Measurements from ENCODE around the gene KCND3. TPM values are rescaled to one million over a fixed set of nuclear protein-coding genes. Genes with fewer than 3 reads are reported as not detected.

KCND3 gene
- not detected for total RNA-seq

GRCh38 chr1:111989531-111990025, at the start of gene KCND3:
Gene KCND3 (minus strand): TSS chr1:111989668.
- POLR2A ChIA-PET = no interaction called here
- no peak within 1 kb of the TSS for H3K27ac Mint-ChIP-seq
- DNase-seq (peak; percentile 43), ATAC-seq (ENCODE audit: low read depth) (peak; percentile 53)
- peaks cover 68% of the 10 kb centered on the region for H3K27me3 Mint-ChIP-seq
- H3K9me3 Mint-ChIP-seq = no peaks in the 10 kb centered on the region
- peak within 1 kb of the TSS; percentile 58 for H3K4me3 Mint-ChIP-seq
- no peaks in the 10 kb centered on the region for H3K36me3 Mint-ChIP-seq
- H3K4me1 Mint-ChIP-seq = peaks cover 6% of the 10 kb centered on the region

GRCh38 chr1:112034277-112034676, 44.8 kb upstream of the KCND3 start:
- no peaks in the 10 kb centered on the region for H3K36me3 Mint-ChIP-seq
- DNase-seq (no peak), ATAC-seq (ENCODE audit: low read depth) (no peak)
- peaks cover 7% of the 10 kb centered on the region for H3K27me3 Mint-ChIP-seq
- no peaks in the 10 kb centered on the region for H3K9me3 Mint-ChIP-seq
- no peak overlapping the region for H3K4me3 Mint-ChIP-seq
- no peaks in the 10 kb centered on the region for H3K4me1 Mint-ChIP-seq
- H3K27ac Mint-ChIP-seq = no peak overlapping the region
- POLR2A ChIA-PET = no interaction called here

GRCh38 chr1:112033439-112034120, 44.1 kb upstream of the KCND3 start:
- Mint-ChIP-seq H3K27me3 (peaks cover 7% of the 10 kb centered on the region), H3K36me3 (no peaks in the 10 kb centered on the region), H3K27ac (no peak overlapping the region), H3K4me3 (no peak overlapping the region), H3K9me3 (no peaks in the 10 kb centered on the region), H3K4me1 (no peaks in the 10 kb centered on the region)
- no peak for ATAC-seq (ENCODE audit: low read depth)
- POLR2A ChIA-PET = no interaction called here
- DNase-seq = no peak

- ATAC-seq (ENCODE audit: low read depth) (no peak), DNase-seq (no peak)
- Mint-ChIP-seq H3K9me3 (no peaks in the 10 kb centered on the region), H3K4me1 (no peaks in the 10 kb centered on the region), H3K27ac (no peak overlapping the region), H3K36me3 (no peaks in the 10 kb centered on the region), H3K27me3 (no peaks in the 10 kb centered on the region), H3K4me3 (no peak overlapping the region)
- POLR2A ChIA-PET = no interaction called here
These were observed 40.7 kb upstream of the KCND3 start for GRCh38 chr1:112030157-112030556.

- ATAC-seq (ENCODE audit: low read depth) = no peak
- no peaks in the 10 kb centered on the region for H3K4me1 Mint-ChIP-seq
- H3K9me3 Mint-ChIP-seq = no peaks in the 10 kb centered on the region
- H3K27me3 Mint-ChIP-seq = no peaks in the 10 kb centered on the region
- no peak overlapping the region for H3K27ac Mint-ChIP-seq
- H3K4me3 Mint-ChIP-seq = no peak overlapping the region
- no peak for DNase-seq
- no peaks in the 10 kb centered on the region for H3K36me3 Mint-ChIP-seq
- POLR2A ChIA-PET = no interaction called here
These were observed 38.2 kb upstream of the KCND3 start for GRCh38 chr1:112027696-112028095.

GRCh38 chr1:112026501-112026900, 37.0 kb upstream of the KCND3 start:
- DNase-seq (no peak), ATAC-seq (ENCODE audit: low read depth) (no peak)
- H3K9me3 Mint-ChIP-seq = no peaks in the 10 kb centered on the region

GRCh38 chr1:112026016-112026415, 36.5 kb upstream of the KCND3 start:
- no peak for DNase-seq
- H3K4me3 Mint-ChIP-seq = no peak overlapping the region
- POLR2A ChIA-PET = no interaction called here
- no peaks in the 10 kb centered on the region for H3K4me1 Mint-ChIP-seq
- ATAC-seq (ENCODE audit: low read depth) = no peak
- H3K27me3 Mint-ChIP-seq = no peaks in the 10 kb centered on the region
- H3K36me3 Mint-ChIP-seq = no peaks in the 10 kb centered on the region
- no peak overlapping the region for H3K27ac Mint-ChIP-seq
- no peaks in the 10 kb centered on the region for H3K9me3 Mint-ChIP-seq

More at GRCh38 chr1:112026501-112026900, 37.0 kb upstream of the KCND3 start:
- Mint-ChIP-seq H3K36me3 (no peaks in the 10 kb centered on the region), H3K27me3 (no peaks in the 10 kb centered on the region), H3K4me1 (no peaks in the 10 kb centered on the region), H3K4me3 (no peak overlapping the region), H3K27ac (no peak overlapping the region)
- POLR2A ChIA-PET = no interaction called here

- POLR2A ChIA-PET = no interaction called here
- ATAC-seq (ENCODE audit: low read depth) (no peak), DNase-seq (no peak)
- Mint-ChIP-seq H3K9me3 (no peaks in the 10 kb centered on the region), H3K27ac (no peak overlapping the region), H3K4me3 (no peak overlapping the region), H3K27me3 (peaks cover 5% of the 10 kb centered on the region), H3K36me3 (no peaks in the 10 kb centered on the region), H3K4me1 (no peaks in the 10 kb centered on the region)
These were observed 31.8 kb upstream of the KCND3 start for GRCh38 chr1:112021263-112021662.

- Mint-ChIP-seq H3K9me3 (no peaks in the 10 kb centered on the region), H3K36me3 (no peaks in the 10 kb centered on the region), H3K27ac (no peak overlapping the region), H3K4me3 (no peak overlapping the region), H3K27me3 (peaks cover 9% of the 10 kb centered on the region), H3K4me1 (no peaks in the 10 kb centered on the region)
- POLR2A ChIA-PET = no interaction called here
- ATAC-seq (ENCODE audit: low read depth) = no peak
- DNase-seq = no peak
These were observed 27.7 kb upstream of the KCND3 start for GRCh38 chr1:112017183-112017582.

- no peak overlapping the region for H3K27ac Mint-ChIP-seq
- DNase-seq = no peak
- no peaks in the 10 kb centered on the region for H3K4me1 Mint-ChIP-seq
- peaks cover 3% of the 10 kb centered on the region for H3K27me3 Mint-ChIP-seq
- POLR2A ChIA-PET = no interaction called here
- no peaks in the 10 kb centered on the region for H3K9me3 Mint-ChIP-seq
- no peaks in the 10 kb centered on the region for H3K36me3 Mint-ChIP-seq
- H3K4me3 Mint-ChIP-seq = no peak overlapping the region
- ATAC-seq (ENCODE audit: low read depth) = no peak
These were observed 23.4 kb upstream of the KCND3 start for GRCh38 chr1:112012823-112013222.

- H3K9me3 Mint-ChIP-seq = no peaks in the 10 kb centered on the region
- no peaks in the 10 kb centered on the region for H3K4me1 Mint-ChIP-seq
- H3K4me3 Mint-ChIP-seq = no peak overlapping the region
- H3K27me3 Mint-ChIP-seq = peaks cover 3% of the 10 kb centered on the region
- H3K36me3 Mint-ChIP-seq = no peaks in the 10 kb centered on the region
- H3K27ac Mint-ChIP-seq = no peak overlapping the region
- no peak for ATAC-seq (ENCODE audit: low read depth)
- POLR2A ChIA-PET = no interaction called here
- no peak for DNase-seq
These were observed 21.7 kb upstream of the KCND3 start for GRCh38 chr1:112011202-112011601.

- no peaks in the 10 kb centered on the region for H3K4me1 Mint-ChIP-seq
- no peaks in the 10 kb centered on the region for H3K9me3 Mint-ChIP-seq
- no peak for ATAC-seq (ENCODE audit: low read depth)
- POLR2A ChIA-PET = no interaction called here
- peaks cover 3% of the 10 kb centered on the region for H3K27me3 Mint-ChIP-seq
- no peak for DNase-seq
- no peaks in the 10 kb centered on the region for H3K36me3 Mint-ChIP-seq
- H3K4me3 Mint-ChIP-seq = no peak overlapping the region
- no peak overlapping the region for H3K27ac Mint-ChIP-seq
These were observed 17.7 kb upstream of the KCND3 start for GRCh38 chr1:112007169-112007568.

GRCh38 chr1:112006416-112007025, 17.1 kb upstream of the KCND3 start:
- Mint-ChIP-seq H3K4me1 (no peaks in the 10 kb centered on the region), H3K9me3 (no peaks in the 10 kb centered on the region), H3K36me3 (no peaks in the 10 kb centered on the region), H3K27me3 (peaks cover 3% of the 10 kb centered on the region), H3K27ac (no peak overlapping the region), H3K4me3 (no peak overlapping the region)
- no peak for ATAC-seq (ENCODE audit: low read depth)
- POLR2A ChIA-PET = no interaction called here
- DNase-seq = no peak

- POLR2A ChIA-PET = no interaction called here
- Mint-ChIP-seq H3K27me3 (peaks cover 9% of the 10 kb centered on the region), H3K36me3 (no peaks in the 10 kb centered on the region), H3K27ac (no peak overlapping the region), H3K4me3 (no peak overlapping the region), H3K9me3 (no peaks in the 10 kb centered on the region), H3K4me1 (no peaks in the 10 kb centered on the region)
- DNase-seq (no peak), ATAC-seq (ENCODE audit: low read depth) (no peak)
These were observed 14.6 kb upstream of the KCND3 start for GRCh38 chr1:112004076-112004475.
